ENCODE results near the gene KIF25.

The KIF25 gene

DNA sequence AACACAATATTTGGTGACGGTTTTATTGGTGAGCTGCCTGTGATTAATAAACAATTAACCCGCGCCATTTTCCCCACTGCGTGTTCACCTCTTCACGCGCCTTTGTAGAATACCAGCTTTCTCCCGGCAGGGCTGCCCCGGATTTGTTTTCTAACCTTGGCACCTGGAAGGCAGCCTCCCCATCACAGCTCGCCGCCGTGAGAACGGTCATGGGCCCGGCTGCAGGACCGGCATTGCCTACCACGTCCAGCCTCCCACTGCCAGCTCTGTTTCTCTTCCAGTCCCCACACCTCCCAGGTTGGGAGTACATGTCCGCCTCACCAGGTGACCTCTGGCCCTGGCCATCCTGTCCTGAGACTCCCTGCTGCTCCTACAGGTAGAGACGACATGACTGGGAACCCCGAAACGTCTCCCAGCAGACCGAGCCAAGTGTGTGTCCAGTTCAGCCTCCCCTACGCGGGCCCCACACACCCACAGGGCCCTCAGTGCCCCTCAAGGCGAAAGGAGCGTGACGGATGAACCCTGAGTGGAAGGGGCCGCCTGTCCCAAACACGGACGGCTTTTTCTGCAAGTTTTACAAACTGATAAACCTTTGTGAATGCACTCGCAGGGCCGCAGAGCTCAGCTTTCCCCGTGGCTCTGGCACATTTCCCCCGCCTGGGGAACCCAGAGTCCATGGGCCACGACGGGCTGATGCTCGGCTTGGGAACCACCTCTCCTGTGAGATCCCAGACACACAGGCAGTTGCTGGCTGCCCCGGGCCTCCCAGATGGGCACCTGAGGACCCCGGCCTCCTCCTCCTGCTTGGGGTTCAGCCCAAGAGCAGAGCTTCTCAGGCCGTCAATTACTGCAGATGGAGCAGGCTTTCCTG, 55.9 kb downstream of the KIF25 start:
- DNase-seq: no peak

DNA sequence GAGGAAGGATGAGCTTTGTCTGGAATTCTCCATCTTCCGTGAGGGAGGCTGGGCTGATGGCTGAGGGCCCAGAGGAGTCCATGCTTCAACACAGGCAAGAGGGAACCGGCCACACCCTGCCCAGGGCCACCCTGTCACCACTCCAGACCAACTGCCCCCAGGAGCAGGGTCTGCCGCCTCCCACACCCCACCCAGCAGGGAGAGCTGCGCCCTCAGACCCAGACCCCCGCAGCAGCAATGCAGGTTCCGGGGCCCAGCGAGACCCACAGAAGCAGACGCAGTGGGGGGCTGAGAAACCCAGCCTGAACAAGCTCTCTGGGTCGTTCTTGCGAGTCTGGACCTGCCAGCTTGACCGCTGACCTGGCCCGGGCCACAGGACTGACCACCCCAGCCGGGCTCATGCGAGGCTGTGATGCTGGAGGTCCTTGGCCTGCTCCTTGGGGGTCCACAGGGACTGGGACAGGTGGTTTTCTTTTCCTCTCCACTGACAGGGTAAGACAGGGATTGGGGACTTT, 56.5 kb downstream of the KIF25 start:
- DNase-seq: no peak

DNA sequence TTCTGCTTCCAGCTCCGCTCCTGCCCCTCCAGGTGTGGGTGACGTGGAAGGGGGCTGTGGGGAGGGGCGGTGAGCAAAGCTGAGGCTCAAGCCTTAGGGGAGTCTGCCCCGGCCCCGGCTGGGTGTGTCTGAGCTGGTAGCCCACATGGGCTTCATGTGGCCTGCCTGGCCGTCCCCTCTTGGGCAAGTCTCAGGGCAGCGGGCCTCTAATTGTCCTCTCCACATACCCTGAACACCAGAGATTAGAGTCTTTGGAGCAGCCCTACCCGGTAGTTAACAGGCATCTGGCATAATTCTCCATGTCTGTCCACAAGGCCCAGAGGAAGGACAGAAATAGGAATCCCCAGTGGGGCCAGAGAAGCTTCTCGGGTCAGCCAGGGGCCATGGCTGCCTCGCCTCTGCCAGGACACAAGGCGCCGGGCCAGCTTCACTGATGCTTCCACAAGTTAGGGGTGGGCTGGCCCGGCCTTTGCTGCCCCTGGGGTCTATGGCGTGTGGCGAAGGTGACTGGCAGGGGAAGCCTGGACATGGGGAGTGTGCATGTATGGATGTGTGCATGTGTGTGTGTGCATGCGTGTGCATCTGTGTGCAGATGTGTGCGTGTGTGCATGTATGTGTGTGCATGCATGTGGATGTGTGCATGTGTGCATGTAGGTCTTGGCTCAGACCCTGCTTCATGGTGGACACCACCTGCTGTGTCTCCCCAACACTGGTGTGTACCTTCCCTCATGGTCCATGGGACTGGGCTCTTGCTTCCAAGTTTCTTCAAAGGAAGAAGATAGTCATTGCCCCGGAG, 57.5 kb downstream of the KIF25 start:
- peak; percentile 72 for DNase-seq

DNA sequence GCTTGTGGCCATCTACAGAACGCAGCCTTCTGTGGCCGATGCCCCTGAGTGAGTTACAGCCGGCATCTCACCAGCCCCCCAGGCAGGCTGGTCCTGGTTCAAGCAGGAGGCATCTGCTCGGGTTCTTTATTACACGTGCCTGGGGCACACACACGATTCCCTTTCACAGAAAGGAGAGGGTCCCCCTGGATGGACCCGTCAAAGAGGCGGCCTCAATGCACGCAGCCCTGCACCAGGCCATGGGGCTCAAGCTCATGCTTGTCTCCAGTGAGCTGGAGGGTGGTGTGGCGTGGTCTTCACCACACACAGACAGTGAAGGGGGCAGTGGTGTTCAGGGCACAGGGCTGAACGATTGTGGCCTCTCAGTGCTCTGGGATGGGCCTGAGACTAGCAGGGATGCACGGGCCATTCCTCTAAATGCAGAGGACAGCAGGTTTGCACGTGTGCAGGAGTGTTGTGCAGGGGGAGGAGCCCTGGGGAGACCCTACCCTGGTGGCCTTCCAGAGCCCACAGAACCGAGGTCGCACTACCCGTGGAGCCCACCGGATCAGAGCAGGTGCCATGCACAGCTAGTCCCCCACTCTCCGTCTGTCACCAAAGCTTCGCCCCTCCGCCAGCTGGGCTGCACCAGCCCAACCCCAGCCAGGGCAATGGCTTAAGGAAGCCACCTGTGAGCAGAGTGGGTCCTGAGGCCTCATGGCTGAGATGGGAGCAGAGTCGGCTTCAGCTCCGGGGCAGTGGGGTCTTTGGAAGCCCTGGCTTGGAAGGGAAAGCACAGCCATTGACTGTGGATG, 58.4 kb downstream of the KIF25 start:
- no peak for DNase-seq

DNA sequence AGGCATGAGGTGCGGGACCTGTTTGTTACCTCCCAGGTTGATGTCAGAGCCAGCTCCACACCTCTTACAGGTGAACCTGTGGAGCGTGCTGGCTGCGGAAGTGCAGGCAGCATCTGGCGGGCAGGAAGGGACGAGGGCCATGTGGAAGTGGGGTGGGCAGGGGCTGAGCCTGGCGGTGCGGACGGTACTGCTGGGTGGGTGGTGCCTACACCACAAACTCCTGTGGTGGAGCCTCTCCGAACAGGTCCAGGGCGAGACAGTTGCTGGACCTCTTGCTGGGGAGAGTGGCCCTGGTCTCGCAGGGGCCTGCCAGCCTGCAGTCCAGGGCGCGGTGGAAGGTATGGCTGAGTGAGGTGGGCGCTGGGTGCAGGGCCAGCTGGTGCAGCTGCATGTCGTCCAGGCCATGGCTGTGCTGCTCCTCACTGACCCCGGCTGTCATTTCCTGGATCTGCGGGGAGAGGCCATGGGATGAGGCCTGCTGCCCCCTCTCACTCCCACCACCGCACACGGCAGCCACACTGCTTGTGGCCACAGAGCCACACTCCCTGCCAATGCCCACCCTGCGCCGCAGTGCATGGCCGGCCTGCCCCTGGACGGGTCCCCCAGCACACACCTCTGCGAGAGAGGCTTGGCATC, 59.5 kb downstream of the KIF25 start:
- no peak for DNase-seq

DNA sequence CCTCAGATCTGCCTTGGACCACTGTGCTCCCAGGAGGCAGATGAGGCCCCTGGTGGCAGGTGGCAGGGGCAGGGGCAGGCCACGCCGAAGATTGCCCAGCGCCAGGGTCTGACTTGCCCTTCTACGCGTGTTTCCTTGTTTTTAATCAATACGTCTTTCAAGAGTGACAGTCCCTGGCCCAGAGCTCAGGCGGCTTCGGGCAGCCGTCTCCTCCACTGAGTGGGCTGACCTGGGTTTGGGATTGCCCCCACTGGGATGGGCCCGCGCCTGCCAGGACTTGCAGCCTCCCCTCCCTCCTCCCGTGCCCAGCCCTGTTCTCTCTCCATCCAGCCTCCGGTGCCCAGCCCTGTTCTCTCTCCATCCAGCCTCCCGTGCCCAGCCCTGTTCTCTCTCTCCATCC, 60.4 kb downstream of the KIF25 start:
- no peak for DNase-seq

DNA sequence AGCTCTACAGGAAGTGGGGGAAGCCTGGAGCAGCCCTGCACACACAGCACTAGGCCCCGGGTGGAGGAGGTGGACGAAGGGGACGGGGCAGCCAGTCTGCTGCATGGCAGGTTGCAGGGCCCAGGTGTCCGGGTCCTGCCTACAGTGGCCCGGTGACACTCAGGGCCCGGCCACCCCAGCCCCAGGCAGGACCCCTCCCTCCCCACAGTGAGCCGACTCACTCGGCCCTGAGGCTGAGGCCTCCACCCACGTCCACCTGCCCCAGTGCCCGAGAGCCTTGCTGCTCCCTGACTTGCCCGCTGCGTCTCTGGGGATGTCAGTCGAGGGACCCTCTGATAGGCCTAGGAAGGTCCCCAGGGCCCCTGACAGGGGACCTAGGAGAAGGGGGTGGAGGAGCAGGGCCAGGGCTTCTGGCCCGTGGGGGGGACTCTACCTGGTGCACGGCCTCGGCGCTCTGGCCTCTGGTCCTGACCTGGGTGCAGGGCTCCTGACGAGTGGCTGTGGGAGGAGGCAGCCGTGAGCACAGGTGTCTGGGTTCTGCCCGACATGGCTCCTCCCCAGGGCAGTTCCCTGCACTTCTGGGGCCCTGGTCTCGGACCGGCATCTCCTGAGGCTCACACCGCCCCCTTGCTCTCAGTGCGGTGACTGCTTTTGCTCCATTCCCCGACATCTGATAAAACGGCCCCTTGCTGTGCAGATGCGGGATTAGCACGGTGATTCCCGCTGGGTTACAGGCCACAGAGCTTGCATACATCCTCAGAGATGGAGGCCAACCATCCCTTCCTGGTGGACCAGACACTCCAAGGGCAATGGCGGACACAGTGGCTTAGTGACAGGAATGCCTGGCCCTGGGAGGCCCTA, 61.5 kb downstream of the KIF25 start:
- no peak for DNase-seq

DNA sequence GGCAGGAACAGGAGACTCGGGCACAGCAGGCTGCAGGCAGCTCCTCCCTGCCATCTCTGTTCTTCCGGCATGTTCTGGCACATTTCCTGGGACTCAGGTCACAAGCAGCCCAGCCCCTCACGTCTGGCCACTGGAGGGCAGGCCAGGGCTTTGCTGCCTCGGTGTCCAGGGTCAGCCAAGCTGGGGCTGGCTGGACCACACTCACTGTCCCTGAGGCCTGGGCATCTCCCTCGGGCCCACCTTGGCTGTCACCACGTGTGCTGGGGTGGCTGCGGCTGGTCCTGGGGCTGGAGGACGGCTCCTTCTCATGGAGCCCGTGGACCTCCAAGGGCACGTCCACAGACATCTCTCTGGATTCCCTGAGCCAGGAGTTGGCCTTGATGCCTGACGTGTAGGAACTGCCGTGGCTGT, 63.1 kb downstream of the KIF25 start:
- DNase-seq: peak; percentile 79

DNA sequence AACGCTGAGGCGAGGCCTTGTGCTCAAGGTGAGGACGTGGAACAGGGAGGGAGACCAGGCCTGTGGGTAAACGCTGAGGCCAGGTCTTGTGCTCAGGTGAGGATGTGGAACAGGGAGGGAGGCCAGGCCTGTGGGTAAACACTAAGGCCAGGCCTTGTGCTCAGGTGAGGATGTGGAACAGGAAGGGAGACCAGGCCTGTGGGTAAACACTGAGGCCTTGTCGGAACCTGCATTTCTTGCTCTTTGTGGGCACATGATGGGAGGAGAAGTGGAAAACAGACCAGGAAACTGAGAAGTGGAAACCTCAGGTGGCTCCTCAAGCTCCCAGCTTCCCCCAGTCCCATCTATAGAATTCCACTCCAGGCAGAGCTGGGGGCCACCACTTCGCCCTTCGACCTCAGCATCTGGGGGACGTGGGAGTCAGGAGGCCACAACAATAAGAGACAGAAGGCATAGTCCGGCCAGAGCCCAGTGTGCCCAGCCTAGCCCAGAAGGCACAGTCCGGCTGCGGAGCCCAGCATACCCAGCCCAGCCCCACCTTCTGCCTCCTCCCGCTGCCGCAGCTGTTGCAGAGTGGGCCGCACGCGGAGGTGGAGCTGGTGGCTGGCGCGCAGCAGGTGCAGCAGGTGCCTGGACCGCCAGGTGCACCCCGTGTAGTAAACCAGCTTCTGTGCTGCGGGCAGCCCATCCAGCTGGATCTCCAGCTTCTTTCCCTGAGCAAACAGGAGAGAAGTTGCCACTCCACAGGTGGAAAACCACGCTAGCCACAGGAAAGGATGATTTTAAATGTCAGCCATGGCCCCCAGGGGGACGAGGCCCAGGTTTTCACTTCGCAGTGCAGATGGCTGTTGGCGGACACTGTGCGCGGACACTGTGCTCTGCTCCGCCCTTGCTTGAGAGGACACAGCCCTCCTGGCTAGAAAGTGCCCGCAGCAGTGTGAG, 64.1 kb downstream of the KIF25 start:
- no peak for DNase-seq

DNA sequence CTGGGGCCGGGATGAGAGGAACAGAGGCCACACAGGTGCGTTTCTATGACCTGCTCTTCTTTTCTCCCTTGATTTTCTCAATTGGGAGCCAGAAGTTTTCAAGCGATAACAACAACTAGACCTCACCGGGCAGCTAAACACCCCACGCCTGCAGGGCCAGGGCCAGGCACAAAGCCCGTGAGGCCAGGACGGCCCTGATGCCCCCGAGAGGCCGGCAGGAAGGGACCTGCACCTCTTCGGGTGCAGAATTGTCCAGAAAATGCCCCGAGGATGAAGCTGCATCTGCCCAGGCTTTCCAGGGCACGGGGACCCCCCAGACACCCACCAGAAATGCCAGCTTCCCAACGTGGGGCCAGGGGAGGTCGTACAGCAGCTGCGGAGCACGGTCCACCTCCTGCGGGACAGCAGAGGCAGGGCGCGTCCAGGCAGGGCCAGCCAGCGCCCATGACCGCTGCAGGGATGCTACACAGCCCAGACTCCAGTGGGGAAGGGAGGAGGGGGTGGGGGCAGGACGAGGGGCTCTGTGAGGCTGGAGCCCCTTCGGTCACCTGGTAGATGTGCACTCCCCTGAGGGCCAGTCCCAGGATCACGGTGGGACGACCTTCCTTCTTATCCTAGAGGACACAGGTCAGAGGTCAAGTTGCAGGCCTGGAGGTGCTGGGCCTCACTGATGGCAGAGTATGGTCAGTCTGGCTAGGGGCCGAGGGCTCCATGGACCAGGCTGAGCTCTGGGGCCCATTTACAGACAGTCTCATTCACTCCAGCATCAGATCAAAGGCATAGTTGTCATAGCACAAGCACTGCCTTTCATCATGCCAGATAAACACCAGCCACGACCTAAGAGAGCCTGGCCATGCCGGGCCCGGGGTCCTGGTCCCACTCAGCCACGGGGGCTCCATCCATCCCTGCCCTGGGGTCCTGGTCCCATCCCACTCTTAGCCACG, 65.1 kb downstream of the KIF25 start:
- DNase-seq: no peak

DNA sequence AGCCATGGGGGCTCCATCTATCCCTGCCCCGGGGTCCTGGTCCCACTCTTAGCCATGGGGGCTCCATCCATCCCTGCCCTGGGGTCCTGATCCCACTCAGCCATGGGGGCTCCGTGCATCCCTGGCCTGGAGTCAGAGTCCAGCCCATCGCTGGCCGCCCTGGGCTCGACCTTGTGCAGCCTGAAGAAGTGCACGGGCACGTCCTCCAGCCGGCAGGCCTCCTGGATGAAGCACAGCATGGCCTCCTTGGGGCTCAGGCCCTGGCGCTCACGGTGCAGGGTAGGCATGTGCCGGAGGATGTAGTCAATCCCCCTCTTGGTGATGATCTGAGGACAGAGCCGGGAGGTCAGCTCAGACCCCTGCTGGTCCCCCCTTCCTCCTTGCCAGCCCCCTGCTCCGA, 66.0 kb downstream of the KIF25 start:
- DNase-seq: no peak

DNA sequence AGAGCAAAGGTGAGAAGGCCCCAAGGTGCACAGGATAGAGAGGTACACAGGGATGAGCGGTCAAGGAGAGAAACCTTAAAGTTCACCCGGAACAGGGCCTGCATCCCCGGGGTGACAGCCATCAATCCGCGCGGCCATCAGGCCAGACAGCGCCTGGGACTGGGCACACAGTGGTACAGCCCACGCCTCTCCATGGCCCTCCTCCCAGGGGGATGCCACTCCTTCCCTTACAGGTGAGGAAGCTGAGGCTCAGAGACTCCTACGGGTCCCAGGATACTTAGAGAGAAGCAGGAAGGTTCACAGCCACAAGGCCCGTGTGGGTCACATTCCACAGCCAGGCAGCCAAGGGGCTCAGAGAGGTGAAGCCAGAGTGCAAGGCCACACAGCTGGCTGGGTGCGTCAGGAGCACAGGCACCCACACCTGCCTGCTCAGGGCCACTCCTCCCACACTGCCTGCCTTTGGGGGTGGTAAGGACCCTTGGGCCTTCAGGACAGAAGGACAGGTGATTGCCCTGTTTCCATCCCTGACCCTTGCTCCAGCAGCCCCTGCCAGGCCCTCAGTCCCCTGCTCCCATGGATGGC, 66.8 kb downstream of the KIF25 start:
- DNase-seq: no peak

DNA sequence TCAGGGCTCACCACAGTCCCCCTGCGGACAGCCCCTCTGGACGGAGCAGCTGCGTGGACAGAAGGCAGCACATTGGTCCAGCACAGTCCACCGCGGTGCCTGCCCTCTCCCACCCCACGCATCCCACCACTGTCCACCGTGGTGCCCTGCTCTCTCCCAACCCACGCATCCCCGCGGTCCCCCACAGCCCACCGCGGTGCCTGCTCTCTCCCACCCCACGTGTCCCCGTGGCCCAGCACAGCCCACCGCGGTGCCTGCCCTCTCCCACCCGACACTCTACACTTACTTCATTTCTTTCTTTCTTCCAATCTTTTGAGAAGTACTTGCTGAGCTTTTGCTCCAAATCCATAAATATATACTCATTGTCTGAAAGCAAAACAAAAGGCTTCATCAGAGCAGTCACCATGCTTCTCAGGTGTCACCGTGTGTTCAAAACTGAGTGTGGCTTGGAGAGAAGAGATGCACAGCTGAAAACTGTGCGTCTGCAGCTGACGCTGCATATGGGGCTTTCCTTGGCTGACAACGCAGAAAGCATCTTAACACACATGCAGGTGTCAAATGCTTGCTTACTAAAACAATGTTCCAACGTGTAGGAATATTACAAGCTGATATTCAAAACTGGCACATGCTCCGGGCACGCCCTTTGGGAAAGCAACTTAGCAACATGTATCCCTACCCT, 69.7 kb downstream of the KIF25 start:
- DNase-seq: no peak

DNA sequence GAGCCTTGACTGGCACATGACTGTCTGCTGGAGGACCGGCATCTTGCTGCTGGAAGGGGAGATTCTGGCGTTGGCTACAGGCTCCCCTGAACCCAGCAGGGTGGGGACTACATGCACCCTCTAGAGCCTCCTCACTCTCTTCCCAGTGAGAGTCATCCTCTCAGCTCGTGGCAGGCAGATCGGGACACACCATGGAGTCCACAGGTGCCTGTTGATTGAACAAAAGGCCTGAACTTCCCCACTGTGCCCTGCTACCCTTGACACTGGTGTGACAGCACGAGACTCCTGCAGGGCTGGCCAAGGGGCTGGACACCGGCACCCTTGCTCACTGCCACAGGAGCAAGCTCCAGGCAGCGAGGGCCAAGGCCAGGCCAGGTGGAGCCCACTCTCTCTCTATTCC, 73.3 kb downstream of the KIF25 start:
- no peak for DNase-seq

DNA sequence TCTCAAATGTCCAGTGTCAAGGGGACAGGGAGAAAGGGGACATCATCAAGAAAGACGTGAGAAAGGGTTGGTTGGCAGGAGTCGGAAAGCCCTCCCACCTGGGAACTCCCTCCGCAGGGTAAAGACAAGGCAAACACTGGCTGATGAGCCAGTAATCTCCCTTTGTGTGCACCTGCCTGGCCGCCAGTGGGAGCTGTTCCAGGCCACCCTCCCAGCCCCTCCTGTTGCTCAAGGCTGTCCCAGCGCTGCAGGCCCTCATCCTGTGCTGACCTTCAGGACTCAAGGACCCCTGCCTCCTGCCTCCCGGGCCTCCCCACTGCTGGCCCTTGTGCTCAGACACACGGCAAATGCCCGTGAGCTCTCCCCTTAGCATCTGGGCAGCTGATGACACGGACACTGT, 74.1 kb downstream of the KIF25 start:
- DNase-seq: no peak

DNA sequence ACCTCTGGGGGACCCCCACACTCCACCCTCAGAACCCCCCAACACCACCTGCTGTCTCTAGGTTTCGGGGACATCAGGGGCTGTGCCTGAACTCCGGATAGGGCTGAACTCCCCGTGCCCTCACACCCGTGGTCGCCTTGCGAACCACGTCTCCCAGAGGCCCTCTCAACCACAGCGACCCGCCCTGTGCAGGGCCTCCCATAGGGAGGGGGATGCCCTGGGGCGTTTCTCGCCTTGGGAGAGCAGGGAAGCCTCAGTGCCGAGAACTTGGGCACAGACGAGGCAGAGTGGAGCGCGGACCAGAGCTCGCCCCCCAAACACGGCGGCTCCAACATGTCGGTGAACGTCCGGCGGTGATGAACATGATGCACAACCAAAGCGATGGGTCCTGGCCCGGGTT, 74.8 kb downstream of the KIF25 start:
- DNase-seq: peak; percentile 68

DNA sequence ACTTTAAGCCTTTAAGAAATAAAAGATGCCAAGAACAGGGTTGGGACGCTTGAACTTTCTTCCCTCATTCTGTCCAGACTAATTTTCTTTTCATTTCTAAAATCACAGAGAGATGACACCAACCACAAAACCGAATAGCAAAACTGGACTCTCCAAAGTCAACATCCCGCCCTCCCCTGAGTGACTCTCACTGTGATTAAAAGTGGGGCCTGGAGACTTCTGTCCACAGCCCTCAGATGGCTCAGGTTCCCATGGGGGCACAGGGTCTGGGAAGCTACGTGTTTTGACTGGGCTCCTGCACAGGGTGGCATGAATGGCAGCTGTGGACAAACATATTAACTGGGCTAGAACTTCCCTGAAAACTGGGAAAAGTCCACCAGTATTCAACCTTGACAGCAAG, 75.3 kb downstream of the KIF25 start:
- no peak for DNase-seq

All from left hindlimb (tissue), 1 donor.